ENCODE data around the gene PLEKHO2.

DNA sequence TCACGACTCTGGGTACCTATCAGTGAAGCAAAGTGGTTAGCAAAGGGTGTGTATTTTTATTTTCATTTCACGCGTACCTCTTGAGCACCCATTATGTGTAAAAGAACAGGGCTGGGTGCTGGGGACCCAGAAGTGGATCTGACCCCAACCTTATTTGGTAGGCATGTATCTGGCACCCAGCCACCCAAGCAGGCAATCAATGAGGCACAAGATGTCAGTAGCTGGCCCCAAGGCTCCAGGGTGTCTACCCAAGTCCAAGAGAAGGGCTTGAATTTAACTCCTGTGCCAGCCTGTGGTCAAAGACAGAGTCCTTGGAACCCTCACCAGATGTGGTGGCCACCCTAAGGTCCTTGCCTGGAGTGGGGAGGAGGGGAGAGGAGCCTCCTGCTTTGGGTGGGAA is 5.7 kb downstream of the PLEKHO2 start:
- TF ChIP-seq, protein P1, sequence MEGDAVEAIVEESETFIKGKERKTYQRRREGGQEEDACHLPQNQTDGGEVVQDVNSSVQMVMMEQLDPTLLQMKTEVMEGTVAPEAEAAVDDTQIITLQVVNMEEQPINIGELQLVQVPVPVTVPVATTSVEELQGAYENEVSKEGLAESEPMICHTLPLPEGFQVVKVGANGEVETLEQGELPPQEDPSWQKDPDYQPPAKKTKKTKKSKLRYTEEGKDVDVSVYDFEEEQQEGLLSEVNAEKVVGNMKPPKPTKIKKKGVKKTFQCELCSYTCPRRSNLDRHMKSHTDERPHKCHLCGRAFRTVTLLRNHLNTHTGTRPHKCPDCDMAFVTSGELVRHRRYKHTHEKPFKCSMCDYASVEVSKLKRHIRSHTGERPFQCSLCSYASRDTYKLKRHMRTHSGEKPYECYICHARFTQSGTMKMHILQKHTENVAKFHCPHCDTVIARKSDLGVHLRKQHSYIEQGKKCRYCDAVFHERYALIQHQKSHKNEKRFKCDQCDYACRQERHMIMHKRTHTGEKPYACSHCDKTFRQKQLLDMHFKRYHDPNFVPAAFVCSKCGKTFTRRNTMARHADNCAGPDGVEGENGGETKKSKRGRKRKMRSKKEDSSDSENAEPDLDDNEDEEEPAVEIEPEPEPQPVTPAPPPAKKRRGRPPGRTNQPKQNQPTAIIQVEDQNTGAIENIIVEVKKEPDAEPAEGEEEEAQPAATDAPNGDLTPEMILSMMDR (IDR thresholded peaks at IDR 0.05), result no peak
- no peak for TF ChIP-seq POLR2A (IDR thresholded peaks at IDR 0.05)
